ENCODE results near the gene PKP1. TPM values are rescaled to one million over a fixed set of nuclear protein-coding genes. Genes with fewer than 3 reads are reported as not detected.

Gene PKP1
- total RNA-seq, 1 donor from 2014 or later: not detected

DNA sequence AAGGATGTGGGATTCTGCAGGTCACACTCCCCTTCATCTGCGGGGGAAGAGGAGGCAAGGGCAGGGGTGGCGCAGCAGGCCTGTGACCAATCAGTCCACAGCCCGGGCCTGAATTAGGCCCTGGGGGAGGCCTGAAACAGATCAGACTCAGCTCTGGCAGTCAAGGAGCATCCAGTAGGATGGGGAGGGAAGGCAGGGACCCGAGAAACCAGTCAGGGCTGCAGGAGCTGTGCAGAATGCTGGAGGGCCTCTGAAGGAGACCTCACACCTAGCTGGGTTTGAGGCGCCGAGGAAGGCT, 81.5 kb downstream of the PKP1 start:
- no peaks in the 10 kb centered on the region for H3K4me1 Mint-ChIP-seq
- no peaks in the 10 kb centered on the region for H3K9me3 Mint-ChIP-seq
- no peak overlapping the region for H3K27ac Mint-ChIP-seq (ENCODE audit: unreplicated experiment)
- TF ChIP-seq, protein P1, sequence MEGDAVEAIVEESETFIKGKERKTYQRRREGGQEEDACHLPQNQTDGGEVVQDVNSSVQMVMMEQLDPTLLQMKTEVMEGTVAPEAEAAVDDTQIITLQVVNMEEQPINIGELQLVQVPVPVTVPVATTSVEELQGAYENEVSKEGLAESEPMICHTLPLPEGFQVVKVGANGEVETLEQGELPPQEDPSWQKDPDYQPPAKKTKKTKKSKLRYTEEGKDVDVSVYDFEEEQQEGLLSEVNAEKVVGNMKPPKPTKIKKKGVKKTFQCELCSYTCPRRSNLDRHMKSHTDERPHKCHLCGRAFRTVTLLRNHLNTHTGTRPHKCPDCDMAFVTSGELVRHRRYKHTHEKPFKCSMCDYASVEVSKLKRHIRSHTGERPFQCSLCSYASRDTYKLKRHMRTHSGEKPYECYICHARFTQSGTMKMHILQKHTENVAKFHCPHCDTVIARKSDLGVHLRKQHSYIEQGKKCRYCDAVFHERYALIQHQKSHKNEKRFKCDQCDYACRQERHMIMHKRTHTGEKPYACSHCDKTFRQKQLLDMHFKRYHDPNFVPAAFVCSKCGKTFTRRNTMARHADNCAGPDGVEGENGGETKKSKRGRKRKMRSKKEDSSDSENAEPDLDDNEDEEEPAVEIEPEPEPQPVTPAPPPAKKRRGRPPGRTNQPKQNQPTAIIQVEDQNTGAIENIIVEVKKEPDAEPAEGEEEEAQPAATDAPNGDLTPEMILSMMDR (conservative IDR thresholded peaks at IDR 0.05): no peak
- H3K4me3 Mint-ChIP-seq: no peak overlapping the region
- H3K36me3 Mint-ChIP-seq (ENCODE audit: low read depth): no peaks in the 10 kb centered on the region
- peaks cover 8% of the 10 kb centered on the region for H3K27me3 Mint-ChIP-seq (ENCODE audit: low read depth)
- DNase-seq (ENCODE audit: low read depth, low spot score): no peak

DNA sequence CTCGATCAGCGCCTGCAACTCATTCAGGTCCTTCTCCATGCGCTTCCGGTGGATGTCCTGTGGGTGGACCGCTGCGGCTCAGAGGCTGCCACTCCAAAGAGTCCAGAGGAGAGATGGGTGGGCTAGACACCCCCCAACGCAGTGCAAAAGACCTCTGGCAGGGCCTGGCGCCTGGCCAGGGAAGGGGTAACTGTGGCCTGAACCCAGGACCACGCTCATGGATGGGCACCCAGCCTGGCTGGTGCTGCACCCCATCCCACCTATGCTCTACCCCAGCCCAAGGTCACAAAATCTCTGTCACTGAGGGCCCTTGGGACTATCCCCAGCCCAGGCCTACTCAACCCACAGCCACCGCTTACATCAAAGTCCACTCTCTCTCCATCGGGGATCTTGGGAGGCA, 81.9 kb downstream of the PKP1 start:
- peak overlapping the region; percentile 12 for H3K27ac Mint-ChIP-seq (ENCODE audit: unreplicated experiment)
- H3K4me1 Mint-ChIP-seq: no peaks in the 10 kb centered on the region
- no peaks in the 10 kb centered on the region for H3K9me3 Mint-ChIP-seq
- no peak for DNase-seq (ENCODE audit: low read depth, low spot score)
- H3K36me3 Mint-ChIP-seq (ENCODE audit: low read depth): no peaks in the 10 kb centered on the region
- TF ChIP-seq, protein P1 (conservative IDR thresholded peaks at IDR 0.05): no peak
- H3K27me3 Mint-ChIP-seq (ENCODE audit: low read depth): peaks cover 8% of the 10 kb centered on the region
- H3K4me3 Mint-ChIP-seq: no peak overlapping the region

DNA sequence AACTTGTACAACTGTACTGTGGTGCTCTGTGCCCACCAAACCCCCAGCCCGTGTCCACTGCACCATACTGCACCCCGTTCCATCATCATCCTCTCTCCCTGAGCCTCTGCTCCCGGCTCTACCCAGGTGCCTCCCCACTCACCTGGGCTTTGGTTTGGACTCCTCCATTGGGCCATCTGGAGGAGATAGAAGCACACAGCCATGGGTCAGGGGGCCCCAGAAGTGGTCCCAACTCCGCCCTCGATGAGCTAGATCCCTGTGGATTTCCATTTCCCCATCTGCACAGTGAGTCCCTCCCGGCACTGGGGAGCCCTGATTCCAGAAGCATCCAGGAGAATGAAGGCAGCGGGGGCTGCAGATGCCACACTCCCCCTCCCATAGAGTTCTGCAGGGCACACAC, 83.4 kb downstream of the PKP1 start:
- Mint-ChIP-seq H3K4me3 (no peak overlapping the region), H3K9me3 (no peaks in the 10 kb centered on the region), H3K27me3 (ENCODE audit: low read depth) (peaks cover 8% of the 10 kb centered on the region), H3K4me1 (no peaks in the 10 kb centered on the region), H3K36me3 (ENCODE audit: low read depth) (no peaks in the 10 kb centered on the region), H3K27ac (ENCODE audit: unreplicated experiment) (no peak overlapping the region)
- no peak for DNase-seq (ENCODE audit: low read depth, low spot score)
- TF ChIP-seq, protein P1 (conservative IDR thresholded peaks at IDR 0.05): no peak

DNA sequence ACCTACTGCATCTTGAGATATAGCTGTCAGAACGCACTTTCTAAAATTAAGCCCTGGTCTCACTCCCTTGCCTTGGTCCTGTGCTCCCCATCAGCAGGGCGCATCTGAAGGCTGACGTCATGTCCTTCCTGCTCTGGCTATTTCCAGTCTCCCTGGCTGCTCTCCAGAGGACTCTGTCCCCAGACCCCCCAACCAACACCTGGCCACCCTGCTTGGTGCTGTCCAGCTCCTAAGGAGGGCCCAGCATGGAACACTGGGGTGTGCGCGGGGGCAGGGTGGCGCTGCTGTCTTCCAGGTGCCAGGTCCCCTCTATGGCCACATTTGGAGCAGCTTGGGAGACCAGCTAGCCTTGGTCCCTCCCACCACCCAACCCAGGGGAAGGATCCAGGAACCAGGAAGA, 85.9 kb downstream of the PKP1 start:
- Mint-ChIP-seq H3K27me3 (ENCODE audit: low read depth) (peaks cover 18% of the 10 kb centered on the region), H3K36me3 (ENCODE audit: low read depth) (no peaks in the 10 kb centered on the region), H3K27ac (ENCODE audit: unreplicated experiment) (peak overlapping the region; percentile 19), H3K9me3 (no peaks in the 10 kb centered on the region), H3K4me1 (no peaks in the 10 kb centered on the region), H3K4me3 (no peak overlapping the region)
- no peak for DNase-seq (ENCODE audit: low read depth, low spot score)
- TF ChIP-seq, protein P1 (conservative IDR thresholded peaks at IDR 0.05): no peak

DNA sequence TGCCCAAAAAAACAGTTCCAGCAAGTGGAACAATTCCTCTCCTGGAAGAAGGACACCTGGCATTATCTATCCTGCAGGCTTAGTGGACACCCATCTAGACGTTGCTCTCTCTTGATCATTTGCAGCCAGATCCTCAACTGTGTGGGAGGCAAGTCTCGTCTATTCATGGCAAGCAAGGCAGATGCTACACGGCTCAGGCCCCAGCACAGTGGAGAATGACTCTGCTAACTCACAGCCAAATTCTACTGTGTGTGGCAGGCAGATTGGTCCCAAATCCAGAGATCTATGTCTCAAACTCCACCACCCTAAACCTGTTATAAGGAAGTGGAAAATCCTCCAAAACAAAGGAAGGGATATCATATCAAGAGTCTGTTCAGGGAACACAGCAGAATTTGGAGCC, 87.2 kb downstream of the PKP1 start:
- no peak for DNase-seq (ENCODE audit: low read depth, low spot score)
- TF ChIP-seq, protein P1 (conservative IDR thresholded peaks at IDR 0.05): no peak
- no peaks in the 10 kb centered on the region for H3K9me3 Mint-ChIP-seq
- H3K4me1 Mint-ChIP-seq: no peaks in the 10 kb centered on the region
- no peaks in the 10 kb centered on the region for H3K36me3 Mint-ChIP-seq (ENCODE audit: low read depth)
- no peak overlapping the region for H3K27ac Mint-ChIP-seq (ENCODE audit: unreplicated experiment)
- peaks cover 22% of the 10 kb centered on the region for H3K27me3 Mint-ChIP-seq (ENCODE audit: low read depth)
- H3K4me3 Mint-ChIP-seq: no peak overlapping the region

DNA sequence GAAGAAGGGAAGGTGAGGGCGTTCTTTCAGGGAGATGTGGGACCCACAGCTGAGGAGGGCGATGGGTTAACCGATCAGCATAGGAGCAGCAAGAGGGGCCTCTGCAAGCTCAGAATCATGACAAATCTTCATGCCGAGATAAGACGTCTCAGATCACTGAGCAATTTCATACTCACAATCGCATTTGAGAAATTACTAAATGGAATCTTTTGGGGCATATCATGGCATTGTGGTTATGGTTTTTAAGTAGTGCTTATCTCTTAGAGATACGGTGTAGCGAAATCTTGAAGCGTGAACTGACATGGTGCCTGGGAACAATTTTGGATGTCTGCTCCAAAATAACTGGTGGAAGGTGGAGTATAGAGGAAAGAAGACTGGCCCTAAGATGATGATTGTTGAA, 88.0 kb downstream of the PKP1 start:
- Mint-ChIP-seq H3K9me3 (no peaks in the 10 kb centered on the region), H3K4me3 (no peak overlapping the region), H3K27me3 (ENCODE audit: low read depth) (peaks cover 22% of the 10 kb centered on the region), H3K4me1 (no peaks in the 10 kb centered on the region), H3K27ac (ENCODE audit: unreplicated experiment) (no peak overlapping the region), H3K36me3 (ENCODE audit: low read depth) (no peaks in the 10 kb centered on the region)
- DNase-seq (ENCODE audit: low read depth, low spot score): no peak
- TF ChIP-seq, protein P1 (conservative IDR thresholded peaks at IDR 0.05): no peak

Measured in neural crest cell (in vitro differentiated cells).